IPS-18a (cell line): ENCODE measurements around the gene WNT4.

Experiments
- H3K27ac ChIP-seq: one replicate; pipeline ENCODE4 v1.5.1; 2013; ENCODE audit warnings: low read length
- H3K27me3 ChIP-seq: one replicate; pipeline ENCODE4 v1.6.1; 2013; ENCODE audit warnings: mild to moderate bottlenecking, low read length; ENCODE audit not compliant: control insufficient read depth, insufficient read depth
- H3K36me3 ChIP-seq: one replicate; pipeline ENCODE4 v1.6.1; 2013; ENCODE audit warnings: low read depth, low read length; ENCODE audit not compliant: control insufficient read depth
- H3K4me1 ChIP-seq: one replicate; pipeline ENCODE4 v1.6.1; 2013; ENCODE audit warnings: low read depth, low read length; ENCODE audit not compliant: control insufficient read depth
- H3K4me3 ChIP-seq: one replicate; pipeline ENCODE4 v1.5.1; 2013; ENCODE audit warnings: low read length
- H3K9ac ChIP-seq: one replicate; pipeline ENCODE4 v1.6.1; 2013; ENCODE audit warnings: mild to moderate bottlenecking, low read length, moderate library complexity
- H3K9me3 ChIP-seq: one replicate; pipeline ENCODE4 v1.6.1; 2013; ENCODE audit warnings: low read depth, low read length; ENCODE audit not compliant: control insufficient read depth

The WNT4 gene

GRCh38 chr1:22088331-22088730 is 54.6 kb downstream of the WNT4 start:
- Histone ChIP-seq H3K4me3 (no peak overlapping the region), H3K36me3 (peaks cover 25% of the 10 kb centered on the region), H3K9ac (no peak overlapping the region), H3K4me1 (peaks cover 42% of the 10 kb centered on the region), H3K27ac (no peak overlapping the region), H3K9me3 (no peaks in the 10 kb centered on the region), H3K27me3 (no peaks in the 10 kb centered on the region)

DNA sequence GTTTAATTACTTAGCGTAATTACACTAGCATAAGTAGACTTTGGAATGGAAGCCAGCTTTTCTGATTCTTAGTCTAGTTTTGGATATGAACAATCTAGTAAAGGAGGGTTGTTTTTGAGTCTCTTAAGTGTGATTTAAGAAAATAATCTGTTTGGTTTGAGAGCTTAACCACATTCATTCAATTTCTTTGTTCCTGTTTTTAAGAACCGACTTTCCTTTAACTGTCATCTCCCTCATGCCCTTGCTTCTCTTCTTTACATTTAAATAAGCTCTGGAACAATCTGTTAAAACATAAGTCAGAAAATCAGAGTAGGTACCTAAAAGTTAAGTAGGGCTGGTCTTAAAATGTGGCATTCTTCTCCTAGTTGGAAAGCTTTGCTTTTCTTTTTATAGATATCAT is 62.7 kb downstream of the WNT4 start:
- Histone ChIP-seq H3K9me3 (no peaks in the 10 kb centered on the region), H3K27me3 (no peaks in the 10 kb centered on the region), H3K36me3 (peaks cover 26% of the 10 kb centered on the region), H3K27ac (no peak overlapping the region), H3K9ac (no peak overlapping the region), H3K4me1 (peaks cover 5% of the 10 kb centered on the region), H3K4me3 (no peak overlapping the region)

DNA sequence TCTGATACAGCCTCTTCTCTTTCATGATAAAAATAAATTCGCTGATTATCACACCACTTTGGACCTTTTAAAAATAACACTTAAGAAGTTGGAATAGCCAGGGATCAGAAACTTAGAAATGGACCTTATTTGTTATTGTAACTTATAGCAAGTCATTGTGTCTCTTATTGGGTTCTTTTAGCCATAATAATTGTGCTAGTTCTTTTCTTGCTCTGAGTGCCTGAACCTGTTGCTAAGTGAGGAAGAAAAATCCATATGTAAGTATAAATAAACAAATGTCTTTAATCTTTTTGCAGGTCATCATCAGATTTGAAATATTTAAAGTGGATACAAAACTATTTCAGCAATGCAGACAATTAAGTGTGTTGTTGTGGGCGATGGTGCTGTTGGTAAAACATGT is 64.8 kb downstream of the WNT4 start:
- H3K36me3 ChIP-seq, result peaks cover 26% of the 10 kb centered on the region
- H3K9ac ChIP-seq, result no peak overlapping the region
- H3K9me3 ChIP-seq, result no peaks in the 10 kb centered on the region
- H3K27ac ChIP-seq, result no peak overlapping the region
- H3K27me3 ChIP-seq, result no peaks in the 10 kb centered on the region
- peaks cover 15% of the 10 kb centered on the region for H3K4me1 ChIP-seq
- H3K4me3 ChIP-seq, result no peak overlapping the region

- no peaks in the 10 kb centered on the region for H3K9me3 ChIP-seq
- peaks cover 26% of the 10 kb centered on the region for H3K36me3 ChIP-seq
- H3K27ac ChIP-seq, result no peak overlapping the region
- H3K4me3 ChIP-seq, result no peak overlapping the region
- H3K9ac ChIP-seq, result no peak overlapping the region
- H3K4me1 ChIP-seq, result peaks cover 15% of the 10 kb centered on the region
- no peaks in the 10 kb centered on the region for H3K27me3 ChIP-seq
Observed at GRCh38 chr1:22077728-22078127, 65.2 kb downstream of the WNT4 start.

- H3K9ac ChIP-seq, result no peak overlapping the region
- H3K36me3 ChIP-seq, result peaks cover 15% of the 10 kb centered on the region
- no peak overlapping the region for H3K27ac ChIP-seq
- H3K4me3 ChIP-seq, result no peak overlapping the region
- H3K27me3 ChIP-seq, result no peaks in the 10 kb centered on the region
- H3K9me3 ChIP-seq, result no peaks in the 10 kb centered on the region
- H3K4me1 ChIP-seq, result peaks cover 18% of the 10 kb centered on the region
Observed at GRCh38 chr1:22076346-22076745, 66.6 kb downstream of the WNT4 start.

GRCh38 chr1:22075718-22076117 is 67.2 kb downstream of the WNT4 start:
- Histone ChIP-seq H3K27me3 (no peaks in the 10 kb centered on the region), H3K9ac (no peak overlapping the region), H3K9me3 (no peaks in the 10 kb centered on the region), H3K36me3 (peaks cover 12% of the 10 kb centered on the region), H3K4me1 (peaks cover 18% of the 10 kb centered on the region), H3K27ac (no peak overlapping the region), H3K4me3 (no peak overlapping the region)

DNA sequence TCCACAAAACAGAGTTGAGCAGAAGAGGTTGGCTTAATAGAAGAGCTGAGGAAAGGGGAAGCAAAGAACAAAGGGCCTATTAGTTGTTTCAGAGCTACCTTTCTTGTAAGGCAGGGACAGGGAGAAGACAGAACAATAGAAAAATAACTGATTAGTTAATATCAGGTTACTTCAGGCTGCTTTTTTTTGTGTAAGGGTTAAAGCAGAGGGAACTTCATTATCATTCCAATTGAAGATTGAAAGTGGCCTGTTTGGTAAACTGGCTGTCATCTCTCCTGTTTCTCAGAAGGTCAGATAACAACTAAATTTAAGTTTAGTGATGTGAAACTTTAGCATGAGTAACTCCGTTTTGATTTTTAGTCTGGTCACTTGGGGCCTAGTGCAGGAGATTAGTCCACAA is 68.1 kb downstream of the WNT4 start:
- no peak overlapping the region for H3K4me3 ChIP-seq
- H3K27me3 ChIP-seq, result no peaks in the 10 kb centered on the region
- H3K4me1 ChIP-seq, result peaks cover 18% of the 10 kb centered on the region
- no peak overlapping the region for H3K9ac ChIP-seq
- H3K36me3 ChIP-seq, result peaks cover 10% of the 10 kb centered on the region
- H3K9me3 ChIP-seq, result no peaks in the 10 kb centered on the region
- peak overlapping the region; percentile 35 for H3K27ac ChIP-seq

DNA sequence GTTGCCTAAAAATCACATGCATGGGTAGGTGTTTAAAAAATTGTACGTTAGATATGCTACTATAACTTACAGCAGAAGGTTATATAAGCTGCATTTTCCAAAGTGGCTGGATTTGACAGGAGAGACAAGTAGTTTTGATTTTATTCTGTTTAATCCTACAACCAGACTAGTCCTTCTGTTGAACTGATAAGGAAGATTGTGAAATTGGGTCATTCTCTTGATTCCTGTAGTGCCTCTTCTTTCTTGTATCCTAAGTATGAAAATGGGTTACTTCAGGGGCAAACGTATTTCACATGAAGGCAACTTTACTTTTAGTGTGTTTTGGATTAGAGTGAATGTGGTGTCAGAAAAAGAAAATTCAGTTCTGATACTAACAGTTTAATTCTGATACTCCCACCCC is 71.4 kb downstream of the WNT4 start:
- Histone ChIP-seq H3K27me3 (no peaks in the 10 kb centered on the region), H3K4me1 (peaks cover 26% of the 10 kb centered on the region), H3K9ac (no peak overlapping the region), H3K36me3 (no peaks in the 10 kb centered on the region), H3K9me3 (no peaks in the 10 kb centered on the region), H3K4me3 (no peak overlapping the region), H3K27ac (no peak overlapping the region)
